K562 (cell line): ENCODE results near the gene ZNF331. TPM values are rescaled to one million over a fixed set of nuclear protein-coding genes. Genes with fewer than 3 reads are reported as not detected.

Experiments
- ATF7 ChIP-seq: fragments of 450-650 bp; IDR thresholded peaks from 2 replicates; pipeline ENCODE4 v1.7.1; 2014; ENCODE audit warnings: mild to moderate bottlenecking, moderate library complexity
- BCLAF1 ChIP-seq, 2 experiments: fragments of 450-650 bp in 1 of 2; IDR thresholded peaks; 2 replicates each; pipeline ENCODE4 v1.6.1; 2011 to 2017; ENCODE audit warnings: low read depth in 2 of 2, antibody characterized with exemption in 1 of 2, borderline replicate concordance in 1 of 2, low read length in 1 of 2, mild to moderate bottlenecking in 1 of 2, mixed read lengths in 1 of 2; ENCODE audit not compliant: control insufficient read depth in 1 of 2
- DEAF1 ChIP-seq: fragments of 450-650 bp; formaldehyde crosslinking; IDR thresholded peaks from 2 replicates; pipeline ENCODE4 v1.4.0; 2020; ENCODE audit warnings: mild to moderate bottlenecking, moderate library complexity
- DMBX1 ChIP-seq: fragments of 250-450 bp; sonication (Bioruptor Pico); IDR thresholded peaks from 2 replicates; pipeline ENCODE4 v1.8.0; 2022; ENCODE audit warnings: inconsistent platforms, mild to moderate bottlenecking, moderate library complexity, borderline replicate concordance
- ESRRA ChIP-seq: fragments of 450-650 bp; IDR thresholded peaks from 2 replicates; pipeline ENCODE4 v1.6.1; 2014; ENCODE audit warnings: low read depth, mild to moderate bottlenecking, moderate library complexity, borderline replicate concordance
- ETV6 ChIP-seq, 3 experiments: fragments of 150-350 bp in 1 of 3; sonication (generic) in 1 of 3; formaldehyde crosslinking in 1 of 3; IDR thresholded peaks; 2 replicates each; pipeline versions ENCODE4 v1.6.1 to v1.8.0; 2014 to 2022; ENCODE audit warnings: borderline replicate concordance in 2 of 3, low read depth in 2 of 3, antibody characterized with exemption in 1 of 3, low read length in 1 of 3, mild to moderate bottlenecking in 1 of 3, missing genetic modification reagents in 1 of 3
- GTF2A2 ChIP-seq: IDR thresholded peaks from 2 replicates; pipeline ENCODE4 v1.6.1; 2016; ENCODE audit warnings: mild to moderate bottlenecking, missing genetic modification characterization, missing compliant biosample characterization
- HEY1 ChIP-seq: fragments of 250-450 bp; sonication (Bioruptor Pico); IDR thresholded peaks from 2 replicates; pipeline ENCODE4 v1.5.0; 2020; ENCODE audit warnings: mild to moderate bottlenecking, moderate library complexity, borderline replicate concordance
- MITF ChIP-seq: IDR thresholded peaks from 2 replicates; pipeline ENCODE4 v1.6.1; 2014; ENCODE audit warnings: antibody characterized with exemption
- PREB ChIP-seq: sonication (generic); formaldehyde crosslinking; IDR thresholded peaks from 2 replicates; pipeline ENCODE4 v1.8.1; 2023; ENCODE audit warnings: mild to moderate bottlenecking, missing genetic modification reagents
- RHOXF2B ChIP-seq: fragments of 250-450 bp; sonication (Bioruptor Pico); conservative IDR thresholded peaks from 2 replicates; pipeline ENCODE4 v1.5.1; 2021
- SRF ChIP-seq, 2 experiments: fragments of 250-450, 450-650 bp in 1 of 2; sonication (Bioruptor Pico) in 1 of 2; sonication (generic) in 1 of 2; formaldehyde crosslinking; IDR thresholded peaks; 2 replicates each; pipeline versions ENCODE4 v1.5.0 to v1.5.1; 2020 to 2022; ENCODE audit warnings: mild to moderate bottlenecking in 1 of 2, missing genetic modification reagents in 1 of 2
- TBP ChIP-seq: optimal IDR thresholded peaks from 2 replicates; pipeline ENCODE3; 2011; ENCODE audit warnings: low read depth, low read length, improper control_type of control experiment
- TCF7L2 ChIP-seq: fragments of 150-350 bp; IDR thresholded peaks from 2 replicates; pipeline ENCODE4 v1.6.1; 2016; ENCODE audit warnings: low read depth, mild to moderate bottlenecking, low read length, moderate library complexity
- YY1 ChIP-seq, 3 experiments: IDR thresholded peaks; 2 replicates each; pipeline ENCODE4 v1.6.1; 2011; ENCODE audit warnings: low read length in 2 of 3, mild to moderate bottlenecking in 2 of 3, moderate library complexity in 2 of 3, borderline replicate concordance in 1 of 3, control low read depth in 1 of 3, low read depth in 1 of 3; ENCODE audit not compliant: insufficient read depth in 3 of 3, insufficient replicate concordance in 2 of 3, control insufficient read depth in 1 of 3, insufficient read length in 1 of 3; ENCODE audit errors: extremely low read depth in 1 of 3
- ZNF561 ChIP-seq: fragments of 450-650 bp; formaldehyde crosslinking; conservative IDR thresholded peaks from 2 replicates; pipeline ENCODE4 v1.4.0; 2020; ENCODE audit warnings: mild to moderate bottlenecking, moderate library complexity
- ZNF780A ChIP-seq: fragments of 250-450 bp; sonication (Bioruptor Pico); IDR thresholded peaks from 2 replicates; pipeline ENCODE4 v1.5.0; 2021; ENCODE audit warnings: mild to moderate bottlenecking
- polyA plus RNA-seq, 8 experiments: library from polyadenylated mRNA; depleted of rRNA in 4 of 8; stranded (reverse) in 5 of 8; unstranded in 3 of 8; fragments of >200 nt; fragmentation: Nextera tagmentation in 2 of 8; fragmentation: Illumina TruSeq in 1 of 8; extraction: Ambion mirVana in 2 of 8; extraction: Trizol in 1 of 8; gene quantifications; 2 replicates each; pipeline versions ENCODE4 v1.2.1 to v1.2.3, GENCODE V29; 2011 to 2014; ENCODE audit warnings: inconsistent platforms in 1 of 8, missing spikeins in 1 of 8
- total RNA-seq, 7 experiments: library from RNA; depleted of rRNA in 6 of 7; stranded (reverse); fragments of >200 nt in 6 of 7; fragmentation: Illumina TruSeq in 2 of 7; extraction: Trizol in 2 of 7; gene quantifications; 2 replicates each; pipeline versions ENCODE4 v1.2.1 to v1.2.3, GENCODE V29; 2011 to 2021; ENCODE audit warnings: low replicate concordance in 1 of 7

The ZNF331 gene
- total and polyA plus RNA-seq, 9 of the 15 experiments (the other 6 are each of a cell fraction or from before 2014, with no cell fraction given), result 0.23 to 2.7 (median 0.76) TPM

- TF ChIP-seq BCLAF1 (IDR thresholded peaks at IDR 0.05; ENCODE audit: borderline replicate concordance in 1 of 2, control insufficient read depth in 1 of 2, low read depth in 2 of 2, low read length in 1 of 2) (no peak), DMBX1 (peak; percentile 29; the same call in 1 of the 2 replicates), DEAF1 (CRISPR knock-in tag) (no peak), HEY1 (CRISPR knock-in tag) (no peak), ESRRA (peak; percentile 60; the same call in 1 of the 2 replicates), TBP (no peak), ZNF780A (CRISPR knock-in tag) (no peak), ATF7 (peak; percentile 85), ETV6 (IDR thresholded peaks at IDR 0.05; ENCODE audit: borderline replicate concordance in 1 of 2, low read depth in 2 of 2, low read length in 1 of 2) (no peak), ETV6 (CRISPR knock-in tag; IDR thresholded peaks at IDR 0.05; ENCODE audit: borderline replicate concordance) (no peak), YY1 (IDR thresholded peaks at IDR 0.05; ENCODE audit: borderline replicate concordance in 1 of 3, control insufficient read depth in 1 of 3, extremely low read depth in 1 of 3, insufficient read depth in 3 of 3, insufficient read length in 1 of 3, insufficient replicate concordance in 2 of 3, low read depth in 1 of 3, low read length in 2 of 3) (peak; percentile 20 to 88 (median 83)), GTF2A2 (no peak), RHOXF2B (CRISPR knock-in tag) (no peak), SRF (CRISPR knock-in tag; IDR thresholded peaks at IDR 0.05) (no peak), TCF7L2 (peak; percentile 67; the same call in 1 of the 2 replicates), PREB (CRISPR knock-in tag) (peak; percentile 15; the same call in 1 of the 2 replicates), MITF (no peak), ZNF561 (CRISPR knock-in tag) (no peak)
Measured at GRCh38 chr19:53520547-53521372, 17.2 kb upstream of the ZNF331 start (continued).
